GM18526 (cell line): ENCODE results near the gene GUCY2F.

ENCODE experiments used
- POLR2A ChIP-seq: IDR thresholded peaks from 3 replicates; pipeline ENCODE4 v1.6.1; 2011; ENCODE audit not compliant: insufficient read length; ENCODE audit errors: extremely low read depth

The GUCY2F gene

DNA sequence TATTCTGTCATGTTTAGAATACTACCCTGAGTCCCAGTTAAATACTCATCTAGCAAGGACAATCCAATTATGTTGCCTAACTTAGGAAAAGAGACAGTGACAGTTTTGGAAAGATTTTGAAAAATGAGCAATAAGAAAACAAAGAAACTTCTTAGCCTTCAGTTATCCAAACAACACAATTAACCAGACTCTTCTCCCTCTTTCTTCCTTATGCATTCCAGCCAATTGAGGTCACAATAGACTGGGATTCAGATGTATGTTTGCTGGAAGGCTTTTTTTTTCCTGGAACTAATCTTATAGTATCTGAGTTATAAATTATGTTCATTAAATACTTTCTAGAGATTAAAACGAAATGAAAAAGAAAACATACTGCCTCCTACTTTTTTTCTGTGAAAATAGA, 109.6 kb downstream of the GUCY2F start:
- TF ChIP-seq POLR2A = no peak

DNA sequence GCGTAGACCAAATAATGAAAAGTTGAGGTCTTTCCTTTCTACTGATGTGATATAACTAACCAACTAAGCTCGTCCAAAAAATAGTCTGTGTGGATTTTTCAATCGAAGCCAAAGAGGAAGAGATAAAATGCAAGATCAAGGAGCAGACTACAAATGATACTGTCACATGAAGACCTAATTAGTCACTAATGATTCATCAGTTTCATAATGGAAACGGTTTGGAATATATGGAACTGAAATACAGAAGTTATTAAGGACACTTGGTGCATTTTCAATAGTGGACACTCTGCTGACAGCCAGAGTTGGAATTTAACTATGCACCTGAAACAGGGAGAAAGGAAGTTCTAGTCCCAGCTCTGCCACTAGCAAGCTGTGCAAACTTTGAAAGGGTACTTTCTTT, 119.8 kb downstream of the GUCY2F start:
- no peak for TF ChIP-seq POLR2A

DNA sequence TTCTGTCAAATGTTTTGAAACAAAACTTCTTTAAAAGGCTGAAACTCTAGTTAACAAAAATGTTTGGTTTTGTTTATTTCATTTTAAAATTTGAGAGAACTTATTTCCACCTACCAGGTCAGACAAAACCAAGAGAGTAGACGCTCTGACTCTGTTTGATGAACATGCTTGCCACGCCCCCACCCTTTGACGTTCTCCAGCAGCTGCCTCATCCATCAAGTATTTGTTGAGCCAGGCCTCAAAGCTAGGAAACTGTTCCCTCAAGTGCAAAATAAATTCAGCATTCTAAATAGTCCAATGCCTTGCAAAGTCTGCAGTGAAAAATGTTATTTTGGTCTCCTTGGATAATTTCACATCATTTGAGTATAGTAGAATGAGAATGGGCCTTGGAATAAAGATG, 121.6 kb downstream of the GUCY2F start:
- TF ChIP-seq POLR2A = no peak

DNA sequence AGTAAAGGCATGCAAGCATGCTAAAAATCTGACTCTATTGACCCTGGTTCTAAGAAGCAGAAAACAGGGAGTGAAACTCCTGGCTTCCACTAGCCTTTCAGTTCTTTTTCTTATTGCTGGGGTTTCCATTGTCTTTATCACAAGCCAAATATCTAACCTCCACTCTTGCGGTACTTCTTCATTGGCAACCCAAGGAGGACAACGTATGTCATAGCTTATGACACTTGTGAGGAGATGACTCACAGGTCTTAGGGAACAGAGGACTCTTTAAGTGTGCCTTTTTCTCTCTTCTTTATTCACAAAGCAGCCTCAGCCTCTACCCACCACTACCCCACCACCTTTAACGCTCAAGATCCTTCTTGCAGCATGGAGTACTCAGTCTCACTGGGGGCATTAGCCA, 124.2 kb downstream of the GUCY2F start:
- TF ChIP-seq POLR2A = no peak

DNA sequence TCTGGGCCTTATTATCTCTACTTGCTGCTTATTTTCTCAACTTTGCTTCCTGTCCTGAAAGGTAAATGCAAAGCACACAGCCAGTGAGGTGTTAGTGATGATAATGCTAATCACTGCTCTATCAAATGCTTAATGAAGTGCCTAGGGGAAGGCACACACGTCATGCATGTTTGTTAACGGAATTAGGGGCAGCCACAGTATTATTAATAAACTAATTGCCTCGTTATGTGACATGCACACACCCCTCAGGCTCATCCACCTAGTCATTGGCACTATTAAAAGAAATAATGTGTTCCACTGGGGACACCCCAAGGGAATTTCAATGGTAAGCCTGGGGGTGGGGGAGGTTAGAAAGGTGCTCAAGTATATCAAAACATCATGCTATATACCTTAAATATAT, 125.2 kb downstream of the GUCY2F start:
- TF ChIP-seq POLR2A = no peak

DNA sequence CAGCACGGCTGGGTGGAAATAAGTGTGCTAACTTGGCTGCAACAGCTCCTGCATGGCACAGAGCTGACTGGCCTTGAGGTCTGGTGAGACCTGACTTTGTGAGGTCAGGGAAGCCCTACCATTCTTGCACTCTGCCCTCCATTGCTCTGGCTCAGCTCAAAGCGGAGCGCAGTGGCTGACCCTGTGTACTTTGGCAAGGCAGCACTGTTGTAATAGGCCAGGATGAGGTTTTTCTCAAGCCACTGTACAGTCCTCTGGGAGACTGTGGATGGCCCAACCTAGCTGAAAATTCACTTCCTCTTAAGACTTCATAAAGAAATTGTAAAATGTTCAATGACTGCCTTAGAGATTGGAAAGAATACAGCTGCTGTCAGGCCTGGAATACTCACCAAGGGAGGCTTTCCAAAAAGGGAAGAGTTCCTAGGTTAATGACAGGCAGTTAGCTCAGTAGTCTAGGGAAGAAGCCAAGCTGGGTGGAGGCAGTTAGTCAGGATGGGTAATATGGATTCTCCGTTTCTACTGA, 129.8 kb downstream of the GUCY2F start:
- TF ChIP-seq POLR2A = no peak

DNA sequence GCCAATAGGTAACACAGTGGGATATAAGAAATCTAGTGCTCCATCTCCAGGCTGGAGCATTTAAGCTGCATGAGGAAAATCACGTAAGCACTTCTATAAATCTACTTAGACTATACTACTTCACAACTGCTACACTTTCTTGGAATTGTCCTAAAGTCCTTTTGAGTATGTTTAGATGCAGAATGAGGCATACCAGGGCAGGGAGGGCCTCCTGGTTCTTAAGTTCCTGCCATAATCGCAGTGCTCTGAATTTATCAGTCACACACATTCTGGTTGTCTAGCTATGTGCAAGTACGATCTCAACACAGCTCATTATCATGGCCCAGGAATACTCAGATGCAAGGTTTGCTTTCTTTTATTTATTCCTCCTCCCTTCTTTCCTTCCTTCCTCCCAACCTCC, 130.3 kb downstream of the GUCY2F start:
- no peak for TF ChIP-seq POLR2A

DNA sequence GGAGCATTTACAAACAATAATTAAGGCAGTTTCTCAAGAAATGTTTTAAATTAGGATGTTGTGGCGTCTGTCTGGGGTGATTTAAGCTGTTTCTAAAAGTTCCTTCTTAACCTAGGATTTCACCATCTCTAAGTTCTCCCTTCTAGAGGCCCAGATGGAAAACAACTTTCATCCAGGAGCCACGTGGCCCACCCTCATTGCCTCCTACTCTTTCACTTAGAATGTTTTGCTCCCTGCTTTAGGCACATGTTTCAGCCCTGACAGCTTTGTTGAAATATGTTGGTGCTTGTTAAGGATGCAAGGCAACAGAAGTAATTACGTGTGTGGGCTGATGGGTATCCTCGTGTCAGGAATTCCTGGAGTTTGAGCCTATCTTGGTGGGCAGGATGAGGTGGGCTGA, 131.3 kb downstream of the GUCY2F start:
- TF ChIP-seq POLR2A = no peak

DNA sequence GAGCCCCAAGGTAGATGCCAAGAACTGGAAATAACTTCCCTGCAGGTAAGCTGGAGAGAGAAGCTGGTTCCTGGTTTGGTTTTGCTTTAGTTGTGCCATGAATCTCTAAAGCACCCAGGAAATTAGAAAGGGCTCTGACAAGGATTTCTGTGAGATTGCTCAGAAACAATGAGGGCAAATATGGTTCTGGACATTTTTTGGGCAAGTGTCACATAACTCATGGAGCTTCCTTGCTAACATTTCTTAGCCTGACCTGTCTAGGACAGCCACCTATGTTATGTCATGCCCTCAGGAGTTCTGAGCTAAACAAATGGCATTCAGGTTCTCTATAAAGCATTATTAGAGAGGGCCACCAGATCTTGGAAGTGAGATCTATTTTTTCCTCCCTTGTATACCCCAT, 131.8 kb downstream of the GUCY2F start:
- TF ChIP-seq POLR2A = no peak

DNA sequence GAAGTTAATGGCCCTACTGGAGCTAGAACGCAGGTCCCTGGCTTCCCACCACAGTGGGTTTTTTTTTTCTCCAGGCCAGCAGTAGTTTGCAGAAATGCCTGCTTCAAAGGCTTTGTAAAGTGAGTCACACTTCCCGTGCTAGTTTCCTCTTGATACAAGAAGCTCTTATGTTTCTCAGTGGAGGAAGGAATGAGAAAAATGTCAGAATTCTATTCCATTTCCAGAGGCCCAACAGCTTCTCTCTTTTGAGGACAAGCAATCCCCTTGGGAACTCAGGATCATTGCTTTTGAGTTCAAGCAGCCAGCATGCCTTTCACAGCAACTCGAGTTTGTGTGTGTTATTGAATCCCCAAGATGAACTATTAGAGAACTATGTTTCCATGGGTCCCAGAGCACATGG, 134.3 kb downstream of the GUCY2F start:
- TF ChIP-seq POLR2A = no peak

DNA sequence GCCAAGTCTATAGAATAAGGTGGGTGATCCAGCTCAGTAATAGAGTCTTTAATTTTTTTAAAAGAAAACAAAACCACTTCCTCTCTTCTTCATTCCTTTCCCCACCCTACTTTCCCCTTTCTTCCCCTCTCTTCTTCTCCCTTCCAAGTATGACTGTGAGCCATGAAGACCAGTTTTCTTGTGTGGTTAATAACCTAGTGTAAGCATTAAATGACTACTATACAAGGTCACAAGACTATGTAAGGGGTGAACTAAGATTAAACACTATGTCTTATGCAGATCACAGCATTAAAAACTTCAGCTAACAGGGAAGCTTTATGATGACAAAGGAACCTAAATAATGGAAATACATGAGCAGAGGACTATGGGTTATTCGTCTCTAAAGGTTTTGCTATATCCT, 135.4 kb downstream of the GUCY2F start:
- no peak for TF ChIP-seq POLR2A

DNA sequence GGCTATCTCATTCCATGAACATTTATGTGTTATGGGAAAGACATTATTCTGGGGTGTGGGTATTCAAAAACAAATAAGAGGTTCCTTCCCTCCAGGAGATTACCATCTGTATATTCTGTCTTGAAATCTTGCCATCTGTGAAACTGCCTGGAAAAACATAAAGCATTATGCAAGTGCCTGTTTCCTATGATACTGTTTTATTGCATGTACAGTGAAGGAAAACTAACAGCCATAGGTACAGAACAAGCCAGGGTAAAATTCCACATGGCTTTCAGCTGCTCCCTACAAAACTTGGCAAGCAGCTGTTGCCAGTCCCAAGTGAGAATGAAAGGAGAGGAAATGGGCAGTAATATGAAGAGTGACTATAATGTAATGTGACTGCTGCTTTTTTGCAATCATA, 136.0 kb downstream of the GUCY2F start:
- no peak for TF ChIP-seq POLR2A

DNA sequence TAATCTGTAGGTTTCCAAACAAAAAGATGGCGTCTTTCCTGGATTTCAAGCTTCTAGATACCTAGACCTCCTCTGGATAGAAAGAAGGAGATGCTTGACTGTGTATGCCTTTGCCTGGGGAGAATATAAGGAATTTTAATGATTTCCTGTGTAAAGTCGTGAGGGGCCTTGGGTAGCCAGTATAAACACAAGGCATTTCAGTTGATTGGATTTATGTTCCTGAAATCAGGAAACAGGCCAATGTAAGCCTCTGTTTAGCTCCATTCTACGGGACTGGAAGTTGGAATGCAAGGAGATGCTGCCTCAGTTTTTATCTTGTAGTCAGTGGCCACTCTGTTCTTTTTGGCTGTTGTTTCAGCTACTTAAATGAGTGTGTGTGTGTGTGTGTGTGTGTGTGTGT, 137.2 kb downstream of the GUCY2F start:
- TF ChIP-seq POLR2A = no peak

DNA sequence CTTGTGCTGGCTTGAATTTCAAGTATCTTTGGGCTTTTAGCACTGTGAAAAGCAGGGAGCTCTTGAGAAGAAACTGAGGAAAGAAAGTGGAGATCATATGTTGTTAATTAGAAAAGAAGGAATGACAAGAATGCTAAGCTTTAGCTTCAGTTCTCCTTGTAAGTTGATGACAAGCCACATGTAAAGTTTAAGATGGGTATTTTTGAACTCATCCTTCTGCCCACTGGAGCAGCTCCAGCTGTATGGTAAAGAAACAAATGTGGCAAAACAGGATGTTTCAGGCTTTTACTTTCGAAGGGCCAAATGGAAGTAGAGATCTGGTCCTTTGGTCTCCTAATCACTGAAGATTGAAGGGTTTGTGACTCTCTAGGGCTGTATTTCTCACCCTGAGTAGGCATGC, 137.8 kb downstream of the GUCY2F start:
- no peak for TF ChIP-seq POLR2A

DNA sequence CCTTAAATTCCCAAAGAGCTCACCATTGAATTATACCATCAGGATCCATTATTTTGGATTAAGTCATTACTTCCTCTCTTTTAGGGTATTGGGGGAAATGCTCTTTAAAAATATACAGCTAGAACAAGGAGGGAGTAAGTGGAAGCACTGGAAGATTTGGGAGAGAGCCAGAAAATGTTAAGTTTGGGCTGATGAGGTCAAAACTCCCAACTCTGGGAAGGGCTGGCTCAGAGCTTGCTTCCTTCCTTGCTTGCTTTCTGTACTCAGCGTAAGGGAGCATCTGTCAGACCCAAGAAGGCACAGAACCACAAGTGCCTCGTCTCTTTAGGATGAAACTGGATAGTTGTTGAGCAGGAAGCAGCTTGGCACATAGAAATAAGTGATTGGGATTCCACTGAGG, 138.2 kb downstream of the GUCY2F start:
- no peak for TF ChIP-seq POLR2A

DNA sequence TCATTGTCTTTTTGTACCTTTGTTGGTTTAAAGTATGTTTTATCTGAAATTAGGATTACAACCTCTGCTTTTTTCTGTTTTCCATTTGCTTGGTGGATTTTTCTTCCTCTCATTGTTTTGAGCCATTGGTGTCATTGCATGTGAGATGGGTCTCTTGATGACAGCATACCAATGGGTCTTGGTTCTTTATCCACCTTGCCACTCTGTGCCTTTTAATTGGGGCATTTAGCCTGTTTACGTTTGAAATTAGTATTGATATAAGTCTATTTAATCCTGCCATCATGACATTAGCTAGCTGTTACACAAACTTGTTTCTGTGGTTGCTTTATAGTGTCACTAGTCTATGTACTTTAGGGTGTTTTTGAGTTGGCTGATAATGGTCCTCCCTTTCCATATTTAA, 145.7 kb downstream of the GUCY2F start:
- no peak for TF ChIP-seq POLR2A

DNA sequence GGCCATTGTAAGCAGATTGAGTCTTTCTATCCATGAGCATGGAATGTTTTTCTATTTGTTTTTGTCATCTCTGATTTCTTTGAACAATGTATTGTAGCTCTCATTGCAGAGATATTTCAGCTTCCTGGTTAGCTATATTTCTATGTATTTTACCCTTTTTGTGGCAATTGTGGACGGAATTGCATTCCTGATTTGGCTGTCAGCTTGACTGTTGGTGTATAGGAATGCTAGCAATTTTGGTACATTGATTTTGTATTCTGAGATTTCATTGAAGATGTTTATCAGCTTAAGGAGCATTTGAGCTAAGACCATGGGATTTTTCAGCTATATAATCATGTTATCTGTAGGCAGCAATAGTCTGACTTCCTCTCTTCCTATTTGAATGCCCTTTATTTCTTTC, 154.6 kb downstream of the GUCY2F start:
- no peak for TF ChIP-seq POLR2A
